ENCODE results near the gene CASS4. TPM values are rescaled to one million over a fixed set of nuclear protein-coding genes. Genes with fewer than 3 reads are reported as not detected.

The CASS4 gene
- polyA plus RNA-seq, 1 donor (not counting 4 experiments of a cell fraction or from before 2014, with no cell fraction given) = 0.01 TPM

GRCh38 chr20:56451056-56451765 is 39.2 kb downstream of the CASS4 start:
- Histone ChIP-seq H3K9me3 (ENCODE audit: control insufficient read depth, low read depth, low read length) (no peaks in the 10 kb centered on the region), H3K9ac (ENCODE audit: control insufficient read depth, extremely low read depth, insufficient read depth, low read length) (no peak overlapping the region), H3K27me3 (ENCODE audit: control insufficient read depth, extremely low read depth, insufficient read depth, low read length) (no peaks in the 10 kb centered on the region), H3K4me2 (ENCODE audit: control insufficient read depth, extremely low read depth, insufficient read depth, low read depth, low read length) (no peak overlapping the region), H3K79me2 (ENCODE audit: control insufficient read depth, insufficient read depth, low read length) (no peaks in the 10 kb centered on the region), H3K9me1 (ENCODE audit: control insufficient read depth, extremely low read depth, insufficient read depth, low read length) (no peaks in the 10 kb centered on the region), H3K4me3 (ENCODE audit: control insufficient read depth in 2 of 3, extremely low read depth in 1 of 3, insufficient read depth in 2 of 3, low read depth in 1 of 3, low read length in 3 of 3) (no peak overlapping the region), H3K4me1 (ENCODE audit: control insufficient read depth, extremely low read depth, insufficient read depth, low read length) (no peaks in the 10 kb centered on the region), H3K36me3 (ENCODE audit: control insufficient read depth in 2 of 2, extremely low read depth in 1 of 2, insufficient read depth in 2 of 2, low read length in 2 of 2) (no peaks in the 10 kb centered on the region), H4K20me1 (ENCODE audit: control insufficient read depth, extremely low read depth, insufficient read depth, low read length) (no peaks in the 10 kb centered on the region), H2AFZ (ENCODE audit: control insufficient read depth, low read length) (no peak overlapping the region), H3K27ac (ENCODE audit: control insufficient read depth, insufficient read depth, low read length) (no peak overlapping the region)
- no peak for TF ChIP-seq EZH2 (IDR thresholded peaks at IDR 0.05; ENCODE audit: low read length)
- TF ChIP-seq CTCF (optimal IDR thresholded peaks at IDR 0.05 in 1 of 3, IDR thresholded peaks at IDR 0.05 in 1 of 3, conservative IDR thresholded peaks at IDR 0.05 in 1 of 3; ENCODE audit: extremely low read depth in 1 of 3, insufficient read depth in 2 of 3, low read length in 3 of 3) = no peak
- DNase-seq (ENCODE audit: low read depth, low spot score) (no peak), FAIRE-seq (no peak)
- dilution Hi-C loops (cut with MboI; ENCODE audit: extremely low pct_ligation_motif_present, low sequenced_read_pairs) = no loop called here

GRCh38 chr20:56453352-56453751 is 41.3 kb downstream of the CASS4 start:
- no peak overlapping the region for H3K27ac ChIP-seq (ENCODE audit: control insufficient read depth, insufficient read depth, low read length)
- H3K4me1 ChIP-seq (ENCODE audit: control insufficient read depth, extremely low read depth, insufficient read depth, low read length) = no peaks in the 10 kb centered on the region
- H4K20me1 ChIP-seq (ENCODE audit: control insufficient read depth, extremely low read depth, insufficient read depth, low read length) = no peaks in the 10 kb centered on the region
- no peak for TF ChIP-seq EZH2 (IDR thresholded peaks at IDR 0.05; ENCODE audit: low read length)
- no peak for TF ChIP-seq CTCF (optimal IDR thresholded peaks at IDR 0.05 in 1 of 3, IDR thresholded peaks at IDR 0.05 in 1 of 3, conservative IDR thresholded peaks at IDR 0.05 in 1 of 3; ENCODE audit: extremely low read depth in 1 of 3, insufficient read depth in 2 of 3, low read length in 3 of 3)
- DNase-seq (ENCODE audit: low read depth, low spot score) = no peak
- no peak overlapping the region for H2AFZ ChIP-seq (ENCODE audit: control insufficient read depth, low read length)
- H3K36me3 ChIP-seq (ENCODE audit: control insufficient read depth in 2 of 2, extremely low read depth in 1 of 2, insufficient read depth in 2 of 2, low read length in 2 of 2) = no peaks in the 10 kb centered on the region
- FAIRE-seq = no peak
- no peaks in the 10 kb centered on the region for H3K9me3 ChIP-seq (ENCODE audit: control insufficient read depth, low read depth, low read length)
- no peak overlapping the region for H3K4me2 ChIP-seq (ENCODE audit: control insufficient read depth, extremely low read depth, insufficient read depth, low read depth, low read length)
- H3K79me2 ChIP-seq (ENCODE audit: control insufficient read depth, insufficient read depth, low read length) = no peaks in the 10 kb centered on the region
- H3K27me3 ChIP-seq (ENCODE audit: control insufficient read depth, extremely low read depth, insufficient read depth, low read length) = no peaks in the 10 kb centered on the region
- no peak overlapping the region for H3K4me3 ChIP-seq (ENCODE audit: control insufficient read depth in 2 of 3, extremely low read depth in 1 of 3, insufficient read depth in 2 of 3, low read depth in 1 of 3, low read length in 3 of 3)
- H3K9me1 ChIP-seq (ENCODE audit: control insufficient read depth, extremely low read depth, insufficient read depth, low read length) = no peaks in the 10 kb centered on the region
- dilution Hi-C loops (cut with MboI; ENCODE audit: extremely low pct_ligation_motif_present, low sequenced_read_pairs) = no loop called here
- no peak overlapping the region for H3K9ac ChIP-seq (ENCODE audit: control insufficient read depth, extremely low read depth, insufficient read depth, low read length)

All from keratinocyte (primary cell).